GM18909 (cell line): Measurements from ENCODE around the gene CENPN.

ENCODE experiments used
- ATAC-seq: cut with Tn5 transposase; IDR thresholded peaks from one replicate; pipeline ENCODE4 v1.9.1; 2021; ENCODE audit warnings: mild to moderate bottlenecking; ENCODE audit not compliant: unreplicated experiment, poor library complexity

The CENPN gene

GRCh38 chr16:80990978-80991377 is 16.0 kb upstream of the CENPN start:
- no peak for ATAC-seq

DNA sequence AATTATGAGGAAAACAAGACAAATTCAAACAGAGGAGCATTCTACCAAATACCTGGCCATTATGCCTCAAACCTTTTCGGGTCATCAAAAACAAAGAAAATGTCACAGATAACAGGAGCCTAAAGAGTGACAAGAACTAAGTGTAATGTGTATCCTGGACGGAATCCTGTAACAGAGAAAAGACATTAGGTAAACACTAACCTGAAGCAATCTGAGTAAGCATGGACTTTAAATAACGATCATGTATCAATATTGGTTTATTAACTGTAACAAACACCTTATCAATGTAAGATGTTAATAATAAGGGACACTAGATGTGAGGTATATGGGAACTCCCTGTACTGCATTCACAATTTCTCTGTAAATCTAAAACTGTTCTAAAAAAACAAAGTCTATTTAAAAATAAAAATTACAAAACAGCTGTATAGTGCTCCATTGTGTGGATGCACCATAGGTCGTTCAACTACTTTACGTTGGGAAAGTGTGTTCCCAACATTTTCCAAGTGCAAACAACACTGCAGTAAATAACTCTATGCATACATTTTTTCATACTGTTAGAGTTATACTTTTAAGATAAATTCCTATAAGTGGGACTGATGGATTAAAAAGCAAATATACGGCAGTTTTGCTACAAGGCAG is 15.1 kb upstream of the CENPN start:
- ATAC-seq: no peak

GRCh38 chr16:80992676-80993293 is 14.2 kb upstream of the CENPN start:
- ATAC-seq: no peak

DNA sequence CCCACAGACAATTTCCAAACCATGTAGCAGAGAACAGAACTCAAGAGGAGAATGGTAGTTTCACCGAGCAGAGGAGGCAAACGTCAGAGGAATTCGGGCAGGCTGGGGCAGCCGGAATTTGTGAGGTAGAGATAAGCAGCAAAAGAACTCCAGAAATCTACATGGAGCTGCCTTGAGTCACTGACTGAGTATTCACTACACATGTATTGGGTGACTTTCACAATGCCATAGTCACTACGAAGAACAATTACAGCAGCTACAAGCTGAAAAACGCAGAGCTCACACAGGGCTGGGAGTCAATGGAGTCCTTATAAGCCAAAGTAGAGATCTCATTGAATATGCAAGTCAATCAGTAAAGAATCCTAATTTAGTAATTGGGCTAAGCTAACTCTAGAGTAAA is 13.7 kb upstream of the CENPN start:
- no peak for ATAC-seq

DNA sequence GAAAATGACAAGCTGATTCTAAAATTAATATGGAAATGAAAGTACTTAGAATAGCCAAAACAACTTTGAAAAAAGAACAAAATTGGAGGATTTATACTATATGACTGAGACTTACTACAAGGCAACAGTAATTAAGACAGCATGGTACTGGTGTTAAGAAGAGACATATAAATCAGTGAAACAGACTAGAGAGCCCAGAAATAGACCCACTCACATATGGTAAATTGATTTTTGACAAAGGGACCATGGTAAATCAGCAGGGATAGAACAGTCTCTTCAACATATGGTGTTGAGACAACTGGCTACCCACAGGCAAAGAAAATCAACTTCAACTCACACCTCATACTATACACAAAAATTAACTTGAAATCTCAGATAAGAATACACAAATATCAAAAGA is 13.2 kb upstream of the CENPN start:
- ATAC-seq: no peak

GRCh38 chr16:80994451-80994850 is 12.6 kb upstream of the CENPN start:
- ATAC-seq: no peak

DNA sequence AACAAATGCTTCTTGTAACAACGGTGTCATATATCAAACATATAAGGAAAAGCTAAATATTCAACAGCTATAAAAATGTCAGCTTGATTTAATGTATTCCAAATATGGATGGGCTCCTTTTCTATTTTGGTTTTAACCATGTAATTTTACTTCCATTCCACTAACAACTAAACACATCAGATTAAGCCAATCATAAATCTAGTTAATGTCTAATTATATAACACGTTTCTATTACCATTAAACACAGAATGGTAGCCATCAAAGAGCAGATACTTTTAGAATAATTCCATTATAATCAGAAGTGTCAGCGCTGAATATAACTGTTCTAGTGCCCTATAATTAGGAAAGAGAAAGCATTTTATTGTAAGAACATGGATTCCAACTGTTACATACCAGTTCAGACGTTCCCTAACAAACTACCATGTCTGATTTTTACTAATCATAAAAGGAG is 10.3 kb upstream of the CENPN start:
- peak; percentile 19 for ATAC-seq

DNA sequence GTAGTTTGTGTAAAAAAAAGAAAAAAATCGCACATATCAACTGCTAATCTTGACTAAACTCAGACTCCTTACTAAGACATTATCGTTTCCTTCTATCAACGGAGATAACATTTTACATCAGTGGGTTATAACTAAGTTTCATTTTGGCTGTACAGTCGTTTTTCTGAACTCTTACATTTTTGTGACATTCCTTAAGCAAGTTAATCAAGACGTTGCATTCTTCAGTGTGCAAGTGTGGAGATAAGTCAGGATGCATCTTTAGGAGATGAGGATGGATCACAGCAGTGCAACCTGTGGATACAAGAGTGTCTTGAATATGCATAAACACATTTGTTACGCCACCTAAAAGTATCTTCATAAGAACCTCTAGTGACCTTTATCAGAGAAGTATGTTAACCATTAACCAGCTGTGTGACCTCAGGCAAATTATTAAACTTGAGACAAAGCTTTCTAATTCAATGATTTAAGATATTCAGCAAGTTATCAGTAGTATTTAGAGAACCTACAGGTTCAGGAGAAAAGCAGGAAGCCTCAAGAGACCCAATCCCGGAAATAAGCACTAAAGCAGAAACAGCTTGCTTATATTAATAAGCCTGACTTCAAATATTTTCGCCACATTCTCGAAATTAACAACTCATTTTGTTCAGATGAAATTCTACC is 9.7 kb upstream of the CENPN start:
- ATAC-seq: peak; percentile 61

- no peak for ATAC-seq
Observed at GRCh38 chr16:80997964-80998620, 8.9 kb upstream of the CENPN start.

- ATAC-seq: no peak
Observed at GRCh38 chr16:81000873-81001272, 6.1 kb upstream of the CENPN start.

GRCh38 chr16:81001330-81001729 is 5.7 kb upstream of the CENPN start:
- no peak for ATAC-seq

GRCh38 chr16:81003064-81003463 is 4.0 kb upstream of the CENPN start:
- ATAC-seq: no peak

GRCh38 chr16:81003610-81004460 is 3.2 kb upstream of the CENPN start:
- no peak for ATAC-seq

GRCh38 chr16:81004646-81005353 is 2.2 kb upstream of the CENPN start:
- no peak for ATAC-seq

- ATAC-seq: no peak
Observed at GRCh38 chr16:81005610-81006161, 1.3 kb upstream of the CENPN start.

DNA sequence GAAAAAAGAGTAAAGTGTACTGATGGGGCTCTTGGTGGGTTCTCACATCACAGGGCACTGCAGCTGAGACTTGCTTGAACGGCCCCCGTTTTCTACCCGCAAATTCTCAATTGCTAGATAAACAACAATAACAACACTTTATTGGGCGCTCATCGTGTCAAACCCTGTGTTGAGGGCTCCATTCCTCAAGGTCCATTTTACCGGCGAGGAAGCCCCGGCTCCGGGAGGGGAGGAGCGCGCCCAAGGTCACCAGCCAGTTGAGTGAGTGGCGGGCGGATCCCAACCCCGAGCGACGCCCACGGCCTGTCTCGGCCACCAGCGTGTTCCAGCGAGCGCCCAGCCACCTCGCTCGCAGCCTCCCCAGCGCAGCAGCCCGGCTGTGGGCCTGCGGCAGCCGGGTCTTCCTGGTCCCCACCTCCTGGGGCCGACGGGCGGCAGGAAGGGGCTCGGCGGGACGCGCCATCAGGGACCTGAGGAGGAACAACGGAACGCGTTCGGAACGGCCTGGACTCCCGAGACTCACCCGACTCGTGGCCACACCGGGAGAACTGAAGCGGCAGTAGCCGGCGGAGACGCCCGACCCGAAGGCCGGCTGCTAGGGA is 702 bp upstream of the CENPN start:
- peak; percentile 38 for ATAC-seq

GRCh38 chr16:81008505-81008789 is 1.4 kb downstream of the CENPN start:
- no peak for ATAC-seq

DNA sequence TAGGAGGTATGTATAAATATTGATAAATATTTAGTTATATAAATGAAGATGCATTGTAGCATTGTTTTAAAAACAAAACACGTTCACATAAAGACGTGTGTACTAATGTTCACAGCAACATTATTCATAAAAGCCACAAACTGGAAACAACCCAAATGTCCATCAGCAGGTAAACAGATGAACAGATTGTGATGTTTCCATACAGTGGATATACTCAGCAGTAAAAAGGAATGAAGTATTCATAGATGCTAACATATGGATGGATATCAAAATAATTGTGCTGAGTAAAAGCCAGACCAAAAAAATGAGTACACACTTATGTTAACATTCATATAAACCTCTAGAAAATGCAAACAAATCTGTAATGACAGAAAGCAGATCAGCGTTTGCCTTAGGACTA is 6.0 kb downstream of the CENPN start:
- no peak for ATAC-seq

- ATAC-seq: no peak
Observed at GRCh38 chr16:81014672-81015071, 7.7 kb downstream of the CENPN start.
